WTC11 (cell line): ENCODE results near the gene USP26. TPM values are rescaled to one million over a fixed set of nuclear protein-coding genes. Genes with fewer than 3 reads are reported as not detected.

Experiments used
- total RNA-seq: library from RNA; stranded (reverse); gene quantifications from 3 replicates; pipeline ENCODE4 v1.2.3, GENCODE V29; 2021

The USP26 gene
- total RNA-seq, 1 experiment from 2014 or later = 0.11 TPM

Other genes with a start within 250 kb of the USP26 start
- gene HS6ST2, start 138.5 kb downstream of the USP26 start, total RNA-seq = 6.9 to 8.1 TPM (median 7.3 TPM) in 3 replicates
- not detected in 3 replicates for gene TFDP3, start 121.2 kb upstream of the USP26 start, total RNA-seq